Stimulated activated CD8-positive, alpha-beta memory T cell treated with anti-CD3 and anti-CD28 coated beads, Interleukin-4, amount 100 ng/mL, for 4 hours (primary cell): ENCODE data around the gene KRTAP5-2.
A peak's percentile ranks its signal among the peaks of the same experiment; 100 is the strongest.
"Not testable (repeated sequence)": the region's sequence is repeated elsewhere in the genome, so short reads cannot be mapped to it uniquely, and the experiment has no call there.

ENCODE experiments used
- DNase-seq, 2 donors: peaks; one replicate each; pipeline ENCODE4 v3.0.0-alpha.2; 2020; ENCODE audit warnings: low read depth in 2 of 2, low spot score in 1 of 2

Gene KRTAP5-2

DNA sequence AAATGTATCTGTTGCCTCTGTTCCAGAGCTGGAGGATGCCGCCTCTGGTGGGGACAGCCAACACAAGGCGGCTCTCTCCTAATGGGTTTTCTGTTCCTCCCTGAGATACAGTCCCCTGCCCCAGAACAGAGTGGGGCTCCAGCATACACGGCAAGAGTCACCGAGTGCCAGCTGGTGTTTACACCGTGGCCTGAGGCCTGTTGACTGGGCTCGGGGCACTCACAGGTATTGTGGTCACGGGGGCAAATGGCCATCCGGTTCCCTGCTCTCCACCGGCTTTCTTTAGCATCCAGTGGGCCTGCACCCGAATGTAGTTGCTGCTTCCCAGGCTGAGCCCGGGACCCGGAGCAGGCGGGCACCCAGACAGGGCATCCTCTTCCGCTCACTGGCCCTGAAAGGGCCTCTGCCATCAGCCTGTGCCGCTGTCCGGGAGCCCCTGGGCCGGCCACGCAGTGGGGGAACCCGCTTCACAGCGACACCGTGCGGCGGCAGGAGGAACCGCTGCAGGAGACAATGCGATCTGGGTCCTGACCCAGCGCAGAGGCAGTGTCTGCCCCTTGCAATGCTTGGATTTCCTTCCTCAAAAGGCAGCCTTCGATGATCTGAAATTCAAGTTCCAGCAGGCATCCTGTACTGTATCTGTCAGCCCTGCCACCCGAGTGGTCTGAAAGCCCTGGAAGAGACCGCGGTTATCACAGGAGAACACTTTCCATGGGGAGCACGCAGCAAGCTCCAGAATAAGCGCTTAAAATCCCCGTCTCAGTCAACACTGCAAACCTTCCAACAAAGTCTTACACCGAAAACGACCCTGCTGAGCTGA lies 30.6 kb upstream of the KRTAP5-2 start:
- DNase-seq = peak in 1 of 2 donors; percentile 20

DNA sequence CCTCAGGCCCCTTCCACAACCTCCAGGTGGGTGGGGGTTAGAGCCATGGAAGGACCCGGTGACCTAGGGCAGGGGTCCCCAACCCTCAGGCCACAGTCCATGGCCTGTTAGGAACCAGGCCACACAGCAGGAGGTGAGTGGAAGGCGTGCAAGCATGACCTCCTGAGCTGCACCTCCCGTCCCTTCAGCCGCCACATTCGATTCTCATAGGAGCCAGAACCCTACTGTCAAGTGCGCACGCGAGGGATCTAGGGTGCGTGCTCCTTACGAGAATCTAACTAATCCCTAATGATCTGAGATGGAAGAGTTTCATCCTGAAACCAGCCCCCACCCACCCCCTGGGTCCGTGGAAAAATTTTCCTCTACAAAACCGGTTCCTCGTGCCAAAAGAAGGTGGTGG lies 27.4 kb upstream of the KRTAP5-2 start:
- DNase-seq = no peak

DNA sequence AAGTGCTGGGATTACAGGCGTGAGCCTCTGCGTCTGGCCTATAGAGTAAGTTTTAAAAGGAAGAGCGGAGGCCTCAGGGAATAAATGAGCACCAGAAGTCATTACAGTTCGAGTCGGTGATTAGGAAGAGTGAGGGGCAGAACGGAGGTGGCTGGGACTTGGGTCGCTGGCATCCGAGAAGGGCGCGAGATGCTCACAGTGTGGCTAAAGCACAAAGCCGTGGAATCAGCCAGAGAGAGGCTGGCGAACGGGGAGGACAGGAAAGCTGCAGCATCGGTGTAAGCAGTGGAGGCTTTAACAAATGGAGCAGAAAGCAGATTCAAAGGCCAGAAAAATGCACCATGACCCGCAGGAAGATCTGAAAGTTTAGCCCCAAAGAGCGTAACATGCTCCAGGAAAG lies 26.5 kb upstream of the KRTAP5-2 start:
- DNase-seq = no peak

DNA sequence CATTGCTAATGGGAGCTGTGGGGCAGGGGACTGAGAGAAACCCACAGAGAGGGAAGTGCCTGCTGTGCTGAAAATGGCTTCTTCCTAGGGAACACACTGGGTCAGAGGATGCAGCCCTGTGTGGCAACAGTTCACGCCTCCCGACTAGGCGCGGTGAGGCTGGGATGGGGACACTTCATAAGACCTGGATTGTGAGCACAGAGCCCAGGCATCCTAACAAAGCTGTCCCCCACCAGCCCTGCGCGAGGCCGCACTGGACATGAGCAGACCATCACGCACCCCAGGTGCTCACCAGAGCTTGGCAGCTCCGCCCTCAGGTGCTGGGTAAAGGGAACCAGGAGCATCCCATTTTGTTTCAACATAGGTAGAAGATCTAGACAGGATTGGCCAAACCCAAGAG lies 25.6 kb upstream of the KRTAP5-2 start:
- DNase-seq = no peak

DNA sequence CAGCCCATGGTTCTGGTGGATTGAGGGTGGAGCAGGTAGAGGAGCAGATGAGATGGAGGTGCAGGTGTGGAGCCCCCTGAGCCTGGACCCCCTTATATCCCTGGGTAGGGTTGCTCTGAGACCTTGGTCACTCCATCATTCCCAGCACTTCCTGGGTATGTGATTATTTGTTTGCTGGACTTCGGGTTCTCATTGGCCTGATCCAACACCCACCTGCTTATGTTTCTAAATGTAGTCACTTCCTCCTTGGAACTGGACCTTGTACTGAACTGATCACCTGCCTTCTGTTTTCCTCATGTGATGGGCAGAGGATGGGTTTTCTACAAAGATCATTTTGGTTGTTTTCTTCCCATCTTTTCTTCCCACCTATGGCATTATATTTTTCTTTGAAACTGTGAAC lies 24.0 kb upstream of the KRTAP5-2 start, which contains the start of gene KRTAP5-4:
TSS of gene KRTAP5-4 (minus strand) at position 53 of the 400 bp plus-strand sequence. CDS start at position 8, 45 bp downstream.
- DNase-seq = no peak

DNA sequence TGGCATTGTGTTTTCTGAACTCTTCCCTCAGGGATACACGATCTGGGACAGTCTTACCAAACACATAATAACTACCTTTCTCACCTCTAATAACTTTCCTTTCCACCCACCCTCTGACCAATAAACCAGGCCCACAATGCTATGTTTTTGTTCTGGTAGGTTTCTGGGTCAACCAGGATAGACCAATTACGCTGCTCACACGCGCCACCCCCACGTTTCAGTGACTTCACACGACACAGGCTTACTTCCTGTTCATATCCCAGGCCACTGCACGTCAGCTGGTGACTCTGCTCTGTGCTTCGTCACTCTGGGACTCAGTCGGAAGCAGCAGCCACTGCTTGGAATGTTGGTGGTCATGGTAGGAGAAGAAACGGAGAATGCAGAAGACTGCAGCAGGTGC lies 21.4 kb upstream of the KRTAP5-2 start:
- no peak for DNase-seq

DNA sequence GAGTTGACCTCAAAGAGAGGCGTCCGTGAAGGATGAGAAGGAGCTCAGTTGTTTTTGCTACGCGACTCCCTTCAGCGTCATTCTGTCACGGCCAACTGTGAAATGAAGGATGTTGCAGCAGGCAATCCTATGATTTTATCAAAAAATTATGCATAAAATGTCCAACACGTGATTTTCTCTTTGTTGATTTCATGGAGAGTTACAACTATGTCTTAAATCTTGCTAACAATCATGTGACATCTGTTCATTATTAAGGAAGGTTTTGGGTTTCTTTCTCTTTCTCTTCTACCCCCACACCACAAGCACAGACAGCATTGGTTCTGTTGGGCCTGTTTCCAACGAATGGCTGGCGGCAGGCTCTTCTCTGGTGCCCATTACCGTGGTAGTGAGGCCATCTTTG lies 20.1 kb upstream of the KRTAP5-2 start:
- DNase-seq = no peak

DNA sequence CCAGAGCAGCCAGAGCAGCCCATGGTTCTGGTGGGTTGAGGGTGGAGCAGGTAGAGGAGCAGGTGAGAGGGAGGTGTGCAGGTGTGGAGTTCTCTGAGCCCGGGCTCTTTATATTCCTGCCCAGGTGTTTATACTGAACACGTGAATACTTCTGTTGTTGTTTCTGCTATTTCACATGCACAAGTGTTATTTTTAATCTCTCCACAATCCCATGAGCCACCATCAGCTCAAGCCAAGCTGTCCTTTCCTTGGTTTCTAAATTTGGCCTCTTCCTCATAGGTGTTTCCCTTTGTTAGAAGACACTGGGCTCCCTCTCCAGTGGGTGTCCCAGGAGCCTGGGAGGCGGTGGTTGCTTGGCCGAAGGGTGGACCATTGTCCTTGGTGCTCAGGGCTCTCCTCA lies 10.3 kb upstream of the KRTAP5-2 start, which contains the start of gene KRTAP5-3:
TSS of gene KRTAP5-3 (minus strand) at position 101 of the 400 bp plus-strand sequence. CDS start at position 23, 78 bp downstream.
- DNase-seq = no peak

DNA sequence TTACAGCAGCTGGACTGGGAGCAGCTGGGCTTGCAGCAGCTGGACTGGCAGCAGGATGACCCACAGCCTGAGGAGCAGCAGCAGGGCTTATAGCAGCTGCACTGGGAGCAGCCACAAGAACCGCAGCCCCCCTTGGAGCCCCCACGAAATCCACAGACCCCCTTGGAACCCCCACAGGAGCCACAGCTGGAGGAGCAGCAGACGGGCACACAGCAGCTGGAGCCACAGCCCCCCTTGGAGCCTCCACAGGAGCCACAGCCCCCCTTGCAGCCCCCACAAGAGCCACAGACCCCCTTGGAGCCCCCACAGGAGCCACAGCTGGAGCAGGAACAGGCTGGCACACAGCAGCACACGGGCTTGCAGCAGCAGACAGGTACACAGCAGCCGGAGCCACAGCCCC lies 9.8 kb upstream of the KRTAP5-2 start:
- DNase-seq = not testable (repeated sequence)

DNA sequence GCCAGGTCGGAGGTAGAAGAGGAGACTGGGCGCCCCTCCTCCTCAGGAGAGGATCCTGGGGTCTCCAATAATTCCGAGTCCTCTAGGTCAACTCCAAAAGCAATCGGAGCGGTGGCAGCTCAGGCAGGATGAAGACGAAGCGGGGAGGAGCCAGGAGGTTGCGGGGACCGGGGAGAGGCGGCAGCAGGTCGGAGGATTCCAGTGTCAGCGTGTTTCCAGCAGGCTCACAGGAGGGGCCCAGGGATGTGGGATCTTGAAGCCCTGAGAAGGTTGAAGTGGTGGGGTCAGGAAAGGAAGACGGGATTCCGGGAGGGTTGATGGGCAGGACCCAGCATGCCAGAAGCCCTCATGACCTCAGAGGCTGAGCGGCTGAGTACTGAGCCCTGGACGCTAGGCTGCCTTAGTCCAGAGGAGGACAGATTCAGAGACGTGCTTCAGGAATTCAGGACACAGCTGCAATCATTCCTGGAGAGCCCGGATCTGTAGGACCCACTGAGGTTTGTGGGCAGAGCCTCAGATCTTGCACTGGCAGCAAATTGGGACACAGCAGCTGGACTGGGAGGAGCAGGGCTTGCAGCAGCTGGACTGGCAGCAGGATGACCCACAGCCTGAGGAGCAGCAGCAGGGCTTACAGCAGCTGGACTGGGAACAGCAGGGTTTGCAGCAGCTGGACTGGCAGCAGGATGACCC lies 9.2 kb upstream of the KRTAP5-2 start:
- not testable (repeated sequence) for DNase-seq

DNA sequence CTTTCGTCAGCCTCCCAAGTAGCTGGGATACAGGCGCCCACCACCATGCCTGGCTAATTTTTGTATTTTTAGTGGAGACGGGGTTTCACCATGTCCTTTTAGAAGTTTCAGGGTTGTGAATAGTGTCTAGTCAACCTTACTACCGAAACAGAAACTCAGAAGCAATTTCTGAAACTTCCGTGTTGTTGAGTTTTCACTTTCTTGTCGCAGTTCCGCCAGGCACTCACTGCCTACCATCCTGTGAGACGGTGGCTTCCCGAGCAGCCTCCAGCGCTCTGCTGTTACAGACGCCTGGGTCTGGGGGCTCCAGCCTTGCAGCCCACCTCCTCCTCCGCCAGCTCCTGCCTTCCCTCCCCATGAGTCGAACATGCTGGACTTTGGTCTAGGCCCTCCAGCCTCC lies 7.8 kb upstream of the KRTAP5-2 start:
- not testable (repeated sequence) for DNase-seq

DNA sequence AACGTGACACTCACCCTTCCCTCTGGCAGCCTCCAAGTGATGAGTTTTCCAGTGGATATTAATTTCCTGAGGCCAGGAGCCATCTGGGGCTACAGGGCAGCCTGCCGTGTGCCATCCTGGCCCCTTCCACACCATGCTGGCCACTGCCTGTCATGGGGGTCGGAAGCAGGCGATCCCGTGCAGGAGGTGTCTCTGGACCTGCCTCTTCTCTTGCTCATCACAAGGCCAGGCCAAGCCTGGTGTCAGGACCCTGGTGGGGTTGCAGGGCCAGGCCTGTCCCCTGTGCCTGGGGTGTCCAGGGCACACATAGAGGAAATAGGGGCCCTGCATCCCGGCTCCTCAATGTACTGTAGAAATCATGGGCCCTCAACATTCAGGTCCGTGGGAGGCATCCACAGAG lies 6.6 kb upstream of the KRTAP5-2 start:
- DNase-seq = no peak

DNA sequence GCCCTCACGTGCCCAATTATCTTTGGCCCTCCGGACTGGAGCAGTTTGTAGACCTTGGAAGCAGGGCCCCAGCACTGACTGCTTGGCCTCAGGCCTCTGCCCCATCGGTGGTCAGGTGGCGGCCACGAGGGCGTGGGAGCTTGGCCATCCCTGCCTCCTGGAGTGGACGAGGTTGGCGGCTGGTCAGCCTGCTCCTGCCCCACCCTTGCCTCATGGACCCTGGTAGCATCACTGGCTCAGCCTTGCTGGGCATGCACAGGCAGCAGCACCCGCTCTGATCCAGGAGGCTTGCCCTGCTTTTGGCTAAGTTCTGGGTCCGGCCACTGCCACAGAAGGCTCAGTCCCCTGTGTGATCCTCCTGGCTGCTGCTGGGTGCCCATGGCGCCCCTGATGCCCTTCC lies 6.1 kb upstream of the KRTAP5-2 start:
- DNase-seq = no peak

DNA sequence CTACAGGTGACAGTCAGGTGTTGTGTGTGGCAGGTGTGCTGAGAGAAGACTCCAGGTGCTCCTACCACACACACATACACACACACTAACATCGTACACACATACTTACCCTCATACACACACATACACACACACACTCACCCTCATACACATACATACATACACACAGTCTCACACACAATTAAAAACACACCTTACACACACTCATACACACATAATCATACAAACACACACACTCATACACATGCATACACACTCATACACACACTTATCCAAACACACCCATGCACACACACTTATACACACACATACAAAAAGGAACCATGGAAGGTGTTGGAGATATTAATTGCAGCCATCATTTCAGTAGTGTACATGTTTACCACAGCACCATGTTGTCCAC lies 5.5 kb upstream of the KRTAP5-2 start:
- no peak for DNase-seq

DNA sequence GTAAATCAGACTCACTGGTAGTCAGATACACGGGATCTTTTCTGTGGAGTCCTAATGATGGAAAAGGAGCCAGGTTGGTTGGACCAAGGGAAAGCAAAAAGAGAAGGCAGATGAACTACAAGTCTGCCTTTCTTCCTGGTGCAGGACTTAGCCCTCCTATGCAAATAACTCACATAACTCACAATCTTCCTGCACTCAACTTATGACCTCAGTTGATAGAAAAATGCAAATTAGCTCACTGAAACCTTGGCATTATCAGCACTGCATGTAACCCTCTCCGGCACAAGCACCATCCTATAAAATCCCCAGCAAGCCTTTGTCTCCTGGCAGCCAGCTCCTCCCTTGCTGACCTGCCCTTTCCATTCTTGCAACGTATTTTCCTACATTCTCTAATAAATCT lies 3.6 kb upstream of the KRTAP5-2 start:
- not testable (repeated sequence) for DNase-seq

DNA sequence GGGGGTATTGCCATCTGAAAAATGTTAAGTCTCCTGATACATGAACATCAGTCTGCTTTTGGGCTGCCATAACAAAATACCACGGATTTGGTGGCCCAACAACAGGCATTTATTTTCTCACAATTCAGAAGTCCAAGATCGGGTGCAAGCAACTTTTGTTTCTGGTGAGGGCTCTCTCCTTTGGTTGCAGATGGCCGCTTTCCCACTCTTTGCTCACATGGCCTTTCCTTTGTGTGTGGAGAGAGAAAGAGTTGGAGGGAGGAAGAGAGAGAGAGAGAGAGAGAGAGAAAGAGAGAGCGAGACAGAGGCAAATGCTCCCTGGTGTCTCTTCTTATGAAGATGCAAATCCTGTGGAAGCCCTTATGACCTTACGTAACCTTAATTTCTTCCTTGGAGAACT lies 2.5 kb upstream of the KRTAP5-2 start:
- no peak for DNase-seq

DNA sequence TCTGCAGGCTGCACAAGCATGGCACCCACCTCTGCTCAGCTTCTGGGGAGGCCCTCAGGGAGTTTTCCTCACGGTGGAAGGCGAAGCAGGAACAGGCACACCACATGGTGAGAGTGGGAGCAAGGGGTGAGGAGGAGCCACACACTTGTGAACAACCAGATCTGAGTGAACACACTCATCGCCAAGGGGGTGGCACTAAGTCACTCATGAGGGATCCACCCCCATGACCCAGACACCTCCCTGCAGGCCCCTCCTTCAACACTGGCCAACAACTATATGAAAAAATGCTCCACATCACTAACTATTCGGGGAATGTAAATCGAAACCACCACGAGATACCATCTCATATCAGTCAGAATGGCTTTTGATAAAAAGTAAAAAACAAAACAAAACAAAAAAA lies 722 bp upstream of the KRTAP5-2 start:
- no peak for DNase-seq

DNA sequence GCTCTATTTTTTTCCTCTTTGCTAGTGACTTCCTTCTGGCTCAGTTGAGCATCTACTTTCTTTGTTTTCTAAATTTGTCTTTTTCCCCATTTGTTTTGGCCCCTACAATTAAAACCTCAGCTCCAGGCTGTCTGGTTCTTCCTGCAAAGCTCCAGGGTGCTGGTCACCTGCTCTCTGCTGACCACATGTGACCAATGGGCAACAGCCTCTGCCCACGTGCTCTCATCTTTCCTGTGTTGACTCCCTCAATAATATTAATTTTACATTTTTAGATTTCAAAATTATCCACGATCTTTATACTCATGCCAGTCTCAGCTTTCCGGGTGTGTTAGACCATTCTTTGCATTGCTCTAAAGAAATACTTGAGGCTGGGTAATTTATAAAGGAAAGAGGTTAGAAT lies 312 bp upstream of the KRTAP5-2 start:
- DNase-seq = not testable (repeated sequence)

DNA sequence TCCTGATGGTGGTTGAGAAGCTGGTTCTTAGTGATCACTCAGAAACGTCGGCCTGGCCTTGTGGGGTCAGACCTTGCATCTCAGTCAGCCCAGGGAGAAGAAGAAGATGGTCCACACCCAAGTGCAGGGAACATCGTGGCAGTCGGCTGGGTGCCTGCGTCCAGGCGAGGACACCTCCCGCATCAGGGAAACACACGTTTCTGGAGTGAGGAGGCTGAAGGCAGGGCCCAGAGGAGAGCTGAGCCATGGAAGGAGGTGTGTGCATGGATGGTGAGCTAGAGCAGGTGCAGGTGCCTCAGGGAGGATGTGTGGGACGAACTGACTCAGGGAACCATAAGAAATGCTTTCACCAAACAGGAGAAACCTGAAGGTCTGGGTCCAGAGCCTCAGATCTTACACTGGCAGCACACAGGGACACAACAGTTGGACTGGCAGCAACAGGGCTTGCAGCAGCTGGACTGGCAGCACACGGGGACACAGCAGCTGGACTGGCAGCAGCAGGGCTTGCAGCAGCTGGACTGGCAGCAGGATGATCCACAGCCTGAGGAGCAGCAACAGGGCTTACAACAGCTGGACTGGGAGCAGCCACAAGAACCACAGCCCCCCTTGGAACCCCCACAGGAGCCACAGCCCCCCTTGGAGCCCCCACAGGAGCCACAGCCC lies 632 bp downstream of the KRTAP5-2 start:
- no peak for DNase-seq

DNA sequence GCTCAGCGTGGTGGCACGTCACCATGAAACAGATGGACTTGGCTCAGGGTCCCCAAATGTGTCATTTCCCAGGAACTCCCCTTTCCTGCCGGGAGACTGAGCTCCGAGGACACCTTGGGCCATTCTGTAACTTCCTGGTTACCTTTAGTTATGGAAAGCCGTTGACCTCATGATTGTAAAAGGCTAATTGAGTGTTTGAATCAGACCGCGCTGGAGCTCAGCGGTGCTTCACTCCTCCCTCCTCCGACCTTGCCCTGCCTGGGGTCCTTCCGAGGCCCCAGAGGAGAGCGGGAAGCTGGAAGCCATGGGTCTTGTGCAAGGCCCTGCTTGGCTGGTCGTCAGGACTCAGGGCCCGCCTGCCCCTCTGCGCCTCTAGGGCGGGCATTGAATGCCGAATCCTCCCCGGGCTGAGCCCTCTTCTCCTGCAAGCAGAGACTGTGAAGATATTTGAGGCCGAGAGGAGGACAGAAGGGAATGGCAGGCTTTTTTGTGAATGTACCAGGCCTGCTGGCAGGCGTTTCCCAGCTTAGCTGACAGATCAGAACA lies 1.4 kb downstream of the KRTAP5-2 start:
- DNase-seq = not testable (repeated sequence)

DNA sequence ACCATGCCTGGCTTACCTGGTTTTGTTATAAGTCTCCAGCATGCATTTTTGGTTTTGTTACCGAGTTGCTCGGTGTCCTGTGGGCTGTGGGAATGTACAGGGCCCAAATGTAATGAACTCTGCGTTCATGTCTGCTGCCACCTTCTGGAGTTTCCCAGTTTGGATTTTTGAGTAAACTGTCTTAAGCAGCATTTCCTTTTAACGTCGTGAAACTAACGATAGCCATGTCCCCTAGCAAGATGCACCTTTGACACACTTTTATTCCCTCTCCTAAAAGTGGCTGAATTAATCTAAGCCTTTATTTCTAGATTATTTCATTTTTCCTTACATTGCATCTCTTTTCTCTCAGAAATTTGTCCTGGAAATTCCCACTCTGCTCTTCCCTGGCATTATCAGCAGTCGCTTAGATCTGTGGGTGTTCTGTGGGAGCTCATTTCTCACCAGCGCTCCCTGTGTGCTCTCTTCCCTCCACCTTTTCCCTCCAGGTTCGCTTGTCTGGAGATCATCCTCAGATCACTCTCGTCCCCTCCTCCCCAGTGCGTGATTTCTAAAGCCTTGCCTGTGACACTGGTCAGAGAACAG lies 2.0 kb downstream of the KRTAP5-2 start:
- not testable (repeated sequence) for DNase-seq
